Stimulated activated CD4-positive, alpha-beta T cell treated with anti-CD3 and anti-CD28 coated beads, Interleukin-2, amount 100 ng/mL, for 4 hours (primary cell): Measurements from ENCODE around the gene MYBPHL.

ENCODE experiments used
- DNase-seq: peaks from one replicate; pipeline ENCODE4 v3.0.0-alpha.2; 2020; ENCODE audit warnings: low read depth

Gene MYBPHL

GRCh38 chr1:109263597-109264378, 43.0 kb downstream of the MYBPHL start:
- DNase-seq, result peak; percentile 60

GRCh38 chr1:109263234-109263596, 43.6 kb downstream of the MYBPHL start:
- no peak for DNase-seq

GRCh38 chr1:109262231-109263055, 44.4 kb downstream of the MYBPHL start:
- DNase-seq, result no peak

- DNase-seq, result no peak
These were observed 45.2 kb downstream of the MYBPHL start for GRCh38 chr1:109261578-109261977.

- no peak for DNase-seq
These were observed 45.8 kb downstream of the MYBPHL start for GRCh38 chr1:109261006-109261405.

- DNase-seq, result no peak
These were observed 46.9 kb downstream of the MYBPHL start for GRCh38 chr1:109259674-109260557.

GRCh38 chr1:109258481-109259466, 48.0 kb downstream of the MYBPHL start:
- DNase-seq, result no peak

- DNase-seq, result no peak
These were observed 49.0 kb downstream of the MYBPHL start for GRCh38 chr1:109257682-109258421.

GRCh38 chr1:109256971-109257681, 49.7 kb downstream of the MYBPHL start:
- DNase-seq, result no peak

GRCh38 chr1:109256085-109256484, 50.7 kb downstream of the MYBPHL start:
- no peak for DNase-seq

GRCh38 chr1:109255678-109256077, 51.1 kb downstream of the MYBPHL start:
- no peak for DNase-seq

GRCh38 chr1:109255097-109255651, 51.6 kb downstream of the MYBPHL start:
- DNase-seq, result no peak

GRCh38 chr1:109254621-109255096, 52.2 kb downstream of the MYBPHL start:
- no peak for DNase-seq

GRCh38 chr1:109253803-109254620, 52.8 kb downstream of the MYBPHL start:
- DNase-seq, result no peak

GRCh38 chr1:109252893-109253802, 53.7 kb downstream of the MYBPHL start:
- DNase-seq, result no peak

GRCh38 chr1:109252167-109252892, 54.5 kb downstream of the MYBPHL start:
- DNase-seq, result no peak
